K562 (cell line): ENCODE data around the gene DND1. TPM values are rescaled to one million over a fixed set of nuclear protein-coding genes. Genes with fewer than 3 reads are reported as not detected.

Experiments
- ATAC-seq: fragments of 200-7000 bp; cut with Tn5 transposase; 3 replicates; pipeline ENCODE4 v1.9.1; 2020; ENCODE audit warnings: moderate library complexity
- BruUV-seq: library from RNA; stranded (reverse); fragments of 400-500 nt; replicated peaks from 2 replicates; lab custom pipeline; 2021; lab: Mats Ljungman, UMichigan
- CTCF ChIA-PET: fragments of 300-600 bp; formaldehyde crosslinking; extraction: SDS; loops from one replicate; lab custom pipeline; 2021; ENCODE audit warnings: low intra/inter-chr PET ratio; lab: Yijun Ruan, JAX
- POLR2A ChIA-PET: fragments of 300-600, 350-650 bp; sonication (Branson Sonifier 250); formaldehyde crosslinking; extraction: SDS; loops from one replicate; lab custom pipeline; 2021; ENCODE audit warnings: antibody characterized with exemption, inconsistent platforms; lab: Yijun Ruan, JAX
- DNase-seq, 4 experiments: peaks; one replicate each; pipeline versions ENCODE4 v3.0.0 to v3.0.0-alpha.2; 2011 to 2018; ENCODE audit warnings: low spot score in 3 of 4, mixed read lengths in 3 of 4; ENCODE audit errors: extremely low read depth in 1 of 4
- FAIRE-seq: peaks from 2 replicates; lab custom pipeline; 2011; peaks lifted over from hg19 to GRCh38; lab: Jason Lieb, UNC
- H2AFZ ChIP-seq: 2 replicates; pipeline ENCODE4 v1.6.0; 2011; ENCODE audit warnings: low read depth, low read length, control low read depth, inconsistent platforms
- H3K27ac ChIP-seq: fragments of 200-600 bp; 3 replicates; pipeline ENCODE4 v1.8.0; 2011; ENCODE audit warnings: low read depth, mild to moderate bottlenecking, control low read depth, inconsistent platforms, low read length, moderate library complexity, mixed read lengths; ENCODE audit errors: extremely low read depth
- H3K27me3 ChIP-seq, 2 experiments: fragments of 300-600 bp in 1 of 2; 2 replicates in 1 of 2; 3 replicates in 1 of 2; pipeline versions ENCODE4 v1.6.0 to v1.8.0; 2011; ENCODE audit warnings: inconsistent platforms in 2 of 2, low read length in 2 of 2, mild to moderate bottlenecking in 1 of 2, mixed read lengths in 1 of 2, moderate library complexity in 1 of 2; ENCODE audit not compliant: control insufficient read depth in 2 of 2, insufficient read depth in 2 of 2
- H3K36me3 ChIP-seq: fragments of 300-600 bp; 3 replicates; pipeline ENCODE4 v1.8.0; 2011; ENCODE audit warnings: mild to moderate bottlenecking, low read length, inconsistent platforms; ENCODE audit not compliant: control insufficient read depth, insufficient read depth
- H3K4me1 ChIP-seq, 2 experiments: fragments of 200-600 bp in 1 of 2; replicated peaks in 1 of 2; 2 replicates in 1 of 2; 3 replicates in 1 of 2; pipeline versions ENCODE4 v1.5.1 to v1.8.0; 2011; ENCODE audit warnings: inconsistent platforms in 2 of 2, low read length in 2 of 2, mild to moderate bottlenecking in 1 of 2, mixed read lengths in 1 of 2, moderate library complexity in 1 of 2; ENCODE audit not compliant: control insufficient read depth in 2 of 2, insufficient read depth in 2 of 2
- H3K4me2 ChIP-seq: 2 replicates; pipeline ENCODE4 v1.6.1; 2011; ENCODE audit warnings: low read length, control low read depth, inconsistent platforms, mixed read lengths; ENCODE audit not compliant: insufficient read depth
- H3K4me3 ChIP-seq: fragments of 200-600 bp; sonication (generic), shearing (Covaris generic); 2 replicates; pipeline ENCODE4 v1.5.1; 2016; ENCODE audit warnings: control low read depth, inconsistent platforms
- H3K79me2 ChIP-seq: fragments of 200-600 bp; 3 replicates; pipeline ENCODE4 v1.8.0; 2011; ENCODE audit warnings: low read length, inconsistent platforms; ENCODE audit not compliant: control insufficient read depth, insufficient read depth
- H3K9ac ChIP-seq, 2 experiments: 2 replicates each; pipeline versions ENCODE4 v1.6.0 to v1.6.1; 2011; ENCODE audit warnings: low read depth in 2 of 2, low read length in 2 of 2, control low read depth in 1 of 2, inconsistent platforms in 1 of 2, mild to moderate bottlenecking in 1 of 2, mixed read lengths in 1 of 2; ENCODE audit not compliant: insufficient read depth in 1 of 2
- H3K9me1 ChIP-seq: one replicate; pipeline ENCODE4 v1.6.0; 2011; ENCODE audit warnings: inconsistent platforms, mild to moderate bottlenecking, low read length, moderate library complexity; ENCODE audit not compliant: control insufficient read depth, insufficient read depth
- H3K9me3 ChIP-seq: replicated peaks from 2 replicates; pipeline ENCODE4 v1.5.1; 2011; ENCODE audit warnings: low read depth, low read length, inconsistent platforms; ENCODE audit not compliant: control insufficient read depth, insufficient read depth
- H4K20me1 ChIP-seq: replicated peaks from 2 replicates; pipeline ENCODE4 v1.6.1; 2011; ENCODE audit warnings: low read length, inconsistent platforms, mixed read lengths; ENCODE audit not compliant: control insufficient read depth, insufficient read depth
- AFF4 ChIP-seq: sonication (generic); formaldehyde crosslinking; IDR thresholded peaks from 2 replicates; pipeline ENCODE4 v1.8.0; 2023; ENCODE audit warnings: mild to moderate bottlenecking, missing genetic modification reagents
- CCNT2 ChIP-seq: IDR thresholded peaks from 2 replicates; pipeline ENCODE4 v1.6.1; 2011; ENCODE audit warnings: borderline replicate concordance, low read depth, mild to moderate bottlenecking, moderate library complexity, mixed read lengths, low read length; ENCODE audit not compliant: insufficient read length; ENCODE audit errors: extremely low read depth
- CHD2 ChIP-seq: IDR thresholded peaks from 2 replicates; pipeline ENCODE4 v1.6.1; 2011; ENCODE audit warnings: low read depth, low read length
- WGBS: fragments of 100-300 bp; shearing (Covaris generic); methylation state at CpG from one replicate; pipeline ENCODE4 v1.1.6; 2016; ENCODE audit warnings: low coverage, mixed read lengths; ENCODE audit not compliant: insufficient coverage; ENCODE audit errors: missing lambda C conversion rate; 5-methylcytosine and 5-hydroxymethylcytosine counted together
- in situ Hi-C: fragments of 300-500 bp; cut with MboI; formaldehyde crosslinking; loops from 4 replicates; pipeline ENCODE4 v1.15.0; 2018; ENCODE audit warnings: inconsistent platforms, mixed read lengths
- intact Hi-C: fragments of 100-400 bp; cut with micrococcal nuclease; formaldehyde crosslinking; loops from 2 replicates; pipeline ENCODE4 v1.14.2; 2022
- polyA plus RNA-seq, 8 experiments: library from polyadenylated mRNA; depleted of rRNA in 4 of 8; stranded (reverse) in 5 of 8; unstranded in 3 of 8; fragments of >200 nt; fragmentation: Nextera tagmentation in 2 of 8; fragmentation: Illumina TruSeq in 1 of 8; extraction: Ambion mirVana in 2 of 8; extraction: Trizol in 1 of 8; gene quantifications; 2 replicates each; pipeline versions ENCODE4 v1.2.1 to v1.2.3, GENCODE V29; 2011 to 2014; ENCODE audit warnings: inconsistent platforms in 1 of 8, missing spikeins in 1 of 8
- total RNA-seq, 7 experiments: library from RNA; depleted of rRNA in 6 of 7; stranded (reverse); fragments of >200 nt in 6 of 7; fragmentation: Illumina TruSeq in 2 of 7; extraction: Trizol in 2 of 7; gene quantifications; 2 replicates each; pipeline versions ENCODE4 v1.2.1 to v1.2.3, GENCODE V29; 2011 to 2021; ENCODE audit warnings: low replicate concordance in 1 of 7
- TF ChIP-seq, protein P1 (sequence below): fragments of 450-650 bp; IDR thresholded peaks from 2 replicates; pipeline ENCODE4 v1.6.1; 2016; ENCODE audit warnings: low read depth, mild to moderate bottlenecking, moderate library complexity

The DND1 gene
- total and polyA plus RNA-seq, 9 of the 15 experiments (the other 6 are each of a cell fraction or from before 2014, with no cell fraction given) = 0.37 to 2.0 (median 0.90) TPM; not detected in 3

GRCh38 chr5:140642718-140643117 is 30.7 kb downstream of the DND1 start:
- peaks cover 62% of the 10 kb centered on the region for H3K36me3 ChIP-seq
- no peak overlapping the region for H3K4me2 ChIP-seq
- no peaks in the 10 kb centered on the region; the same call in 1 of the 2 replicates for H4K20me1 ChIP-seq
- peaks cover 55% of the 10 kb centered on the region for H3K79me2 ChIP-seq
- H3K9ac ChIP-seq = peak overlapping the region in 1 of 2 experiments; percentile 64; a peak in 1 of 4 replicates
- WGBS = 56% methylated on average over 3 of the region's 3 CpGs
- ChIA-PET POLR2A (interaction anchor here (0.6 to 1.9 kb wide), 9 partner anchors 10 to 284 kb away, joined by 3 to 10 read pairs (median 4); partner anchors contain the start of genes EIF4EBP3, HARS1, HARS2 and ZMAT2), CTCF (no interaction called here)
- H3K27me3 ChIP-seq = no peaks in the 10 kb centered on the region; a peak in 1 of 5 replicates
- in situ Hi-C loops (loop anchor here (5.0 kb wide), 1 partner anchor 75 kb away; no protein-coding TSS in a partner anchor), intact Hi-C loops (no loop called here)
- peaks cover 10 to 25% of the 10 kb centered on the region in 2 experiments; a peak in 4 of 5 replicates for H3K4me1 ChIP-seq
- H3K4me3 ChIP-seq = no peak overlapping the region
- ATAC-seq (no peak), DNase-seq (no peak), FAIRE-seq (no peak)
- TF ChIP-seq AFF4 (CRISPR knock-in tag) (no peak), CCNT2 (no peak), CHD2 (no peak)
- TF ChIP-seq, protein P1, sequence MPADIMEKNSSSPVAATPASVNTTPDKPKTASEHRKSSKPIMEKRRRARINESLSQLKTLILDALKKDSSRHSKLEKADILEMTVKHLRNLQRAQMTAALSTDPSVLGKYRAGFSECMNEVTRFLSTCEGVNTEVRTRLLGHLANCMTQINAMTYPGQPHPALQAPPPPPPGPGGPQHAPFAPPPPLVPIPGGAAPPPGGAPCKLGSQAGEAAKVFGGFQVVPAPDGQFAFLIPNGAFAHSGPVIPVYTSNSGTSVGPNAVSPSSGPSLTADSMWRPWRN = no peak
- H3K9me1 ChIP-seq = no peaks in the 10 kb centered on the region
- H3K9me3 ChIP-seq = no peaks in the 10 kb centered on the region
- no peak overlapping the region for H3K27ac ChIP-seq
- no TSS peak for BruUV-seq
- H2AFZ ChIP-seq = no peak overlapping the region
